DMS79 (cell line): ENCODE results near the gene HEXD.
"Not testable (repeated sequence)": the region's sequence is repeated elsewhere in the genome, so short reads cannot be mapped to it uniquely, and the experiment has no call there.

Experiments
- DNase-seq: peaks from one replicate; lab custom pipeline; 2025; lab: John Stamatoyannopoulos, UW

Gene HEXD

DNA sequence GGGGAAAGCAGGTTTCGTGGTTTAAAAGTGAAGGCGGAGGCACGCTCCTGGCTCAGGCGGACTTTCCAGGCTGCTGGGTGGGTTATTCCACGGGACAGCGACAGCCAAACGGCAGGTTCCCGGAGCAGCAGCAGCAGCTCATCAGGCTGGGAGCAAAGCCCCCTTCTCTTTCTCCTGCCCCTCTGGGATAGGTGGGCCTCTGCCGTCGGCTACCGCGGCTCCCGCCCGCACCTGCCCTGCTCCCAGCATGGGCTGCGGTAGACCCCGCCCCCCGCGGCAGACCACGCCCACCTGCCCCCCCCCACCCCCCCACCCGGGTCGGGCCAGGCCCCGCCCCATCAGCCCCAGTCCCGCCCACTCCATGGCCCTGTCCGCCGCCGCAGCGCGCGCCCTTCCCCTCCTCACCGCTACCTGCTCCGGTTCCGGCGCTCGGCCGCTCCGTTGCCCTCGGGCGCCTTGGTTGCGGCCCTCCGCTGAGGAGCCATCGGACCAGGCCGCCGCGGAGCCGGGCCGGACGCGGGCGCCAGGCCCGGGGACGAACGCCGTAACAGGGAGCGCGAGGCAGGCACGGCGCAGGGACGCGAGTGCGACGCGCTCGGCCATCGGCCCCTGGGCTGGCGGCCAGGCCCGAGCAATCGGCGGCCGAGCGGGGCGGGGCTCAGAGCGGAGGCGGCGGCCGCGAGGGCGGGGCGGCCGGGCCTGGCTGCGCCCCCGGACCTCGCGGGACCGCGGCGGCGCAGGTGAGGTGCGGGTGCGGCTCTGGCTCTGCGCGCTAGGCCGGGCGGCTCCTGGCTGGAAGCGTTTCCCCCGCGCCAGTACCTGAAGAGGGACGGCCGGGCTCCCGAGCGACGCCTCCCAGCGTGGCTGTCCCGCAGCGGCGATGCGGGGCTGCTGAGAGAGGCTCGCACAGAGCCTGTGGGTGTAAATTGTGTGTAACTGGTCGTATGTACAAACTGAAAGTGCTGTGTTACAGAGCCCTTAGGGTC is at the start of gene HEXD, which contains the start of gene OGFOD3:
Gene HEXD (plus strand): TSS at position 347 of the 986 bp plus-strand sequence. CDS start 1,453 bp downstream, outside the sequence.
Gene OGFOD3 (minus strand): TSS at position 586 of the 986 bp plus-strand sequence. CDS start 101 bp downstream, at position 485.
- peak; percentile 23 for DNase-seq

DNA sequence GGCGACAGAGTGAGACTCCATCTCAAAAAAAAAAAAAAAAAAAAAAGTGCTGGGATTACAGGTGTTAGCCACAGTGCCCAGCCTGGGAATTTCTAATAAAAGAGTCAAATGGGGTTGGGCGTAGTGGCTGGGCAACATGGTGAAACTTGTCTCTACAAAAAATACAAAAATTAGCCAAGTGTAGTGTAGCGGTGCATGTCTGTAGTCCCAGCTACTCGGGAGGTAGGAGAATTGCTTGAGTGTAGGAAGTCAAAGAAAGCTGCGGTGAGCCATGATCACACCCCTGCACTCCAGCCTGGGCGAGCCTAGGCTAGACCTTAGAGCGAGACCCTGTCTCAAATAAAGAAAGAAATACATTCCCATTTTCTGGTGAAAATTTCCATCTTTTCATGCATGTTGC is 48.9 kb upstream of the HEXD start:
- no peak for DNase-seq

DNA sequence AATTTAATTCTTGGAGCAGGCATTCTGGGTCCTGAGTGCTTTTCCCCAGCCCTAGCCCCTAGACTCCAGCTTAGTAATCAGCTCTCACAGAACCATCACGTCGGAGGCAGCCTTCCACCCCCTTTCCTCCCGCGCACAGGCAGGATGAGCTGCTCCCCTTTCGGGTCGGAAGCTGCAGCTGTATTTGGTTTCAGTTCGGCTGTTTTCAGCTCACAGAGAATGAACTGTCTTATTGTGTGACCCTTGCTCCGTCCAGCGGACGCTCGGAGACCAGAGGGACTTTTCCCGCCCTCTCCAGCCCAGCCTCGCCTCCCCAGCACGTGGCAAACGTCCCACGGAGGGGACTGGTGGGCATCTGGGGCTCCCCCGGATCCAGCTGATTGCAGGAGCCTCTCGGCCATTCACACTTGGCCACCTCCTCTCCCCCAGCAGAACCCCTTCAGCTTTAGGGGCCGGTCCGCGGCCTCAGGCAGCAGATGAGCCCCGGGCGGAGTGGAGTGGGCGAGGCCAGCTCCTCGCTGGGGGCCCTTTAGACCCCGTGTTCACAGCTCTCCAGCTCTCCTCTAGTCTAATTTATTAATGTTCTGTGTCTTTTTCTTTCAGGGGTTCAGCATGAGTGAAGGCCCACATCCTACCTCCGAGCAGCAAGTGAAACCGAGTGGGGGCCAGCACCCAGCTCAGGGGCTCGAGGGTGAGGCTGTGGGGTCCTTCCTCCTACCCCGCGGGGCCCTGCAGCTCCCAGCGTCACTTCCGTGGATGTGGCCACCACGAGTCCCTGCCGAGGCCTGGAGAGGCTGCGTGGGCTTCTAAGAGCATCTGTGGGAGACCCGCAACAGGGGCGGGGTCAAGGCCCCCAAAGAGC is 47.4 kb upstream of the HEXD start:
- no peak for DNase-seq

DNA sequence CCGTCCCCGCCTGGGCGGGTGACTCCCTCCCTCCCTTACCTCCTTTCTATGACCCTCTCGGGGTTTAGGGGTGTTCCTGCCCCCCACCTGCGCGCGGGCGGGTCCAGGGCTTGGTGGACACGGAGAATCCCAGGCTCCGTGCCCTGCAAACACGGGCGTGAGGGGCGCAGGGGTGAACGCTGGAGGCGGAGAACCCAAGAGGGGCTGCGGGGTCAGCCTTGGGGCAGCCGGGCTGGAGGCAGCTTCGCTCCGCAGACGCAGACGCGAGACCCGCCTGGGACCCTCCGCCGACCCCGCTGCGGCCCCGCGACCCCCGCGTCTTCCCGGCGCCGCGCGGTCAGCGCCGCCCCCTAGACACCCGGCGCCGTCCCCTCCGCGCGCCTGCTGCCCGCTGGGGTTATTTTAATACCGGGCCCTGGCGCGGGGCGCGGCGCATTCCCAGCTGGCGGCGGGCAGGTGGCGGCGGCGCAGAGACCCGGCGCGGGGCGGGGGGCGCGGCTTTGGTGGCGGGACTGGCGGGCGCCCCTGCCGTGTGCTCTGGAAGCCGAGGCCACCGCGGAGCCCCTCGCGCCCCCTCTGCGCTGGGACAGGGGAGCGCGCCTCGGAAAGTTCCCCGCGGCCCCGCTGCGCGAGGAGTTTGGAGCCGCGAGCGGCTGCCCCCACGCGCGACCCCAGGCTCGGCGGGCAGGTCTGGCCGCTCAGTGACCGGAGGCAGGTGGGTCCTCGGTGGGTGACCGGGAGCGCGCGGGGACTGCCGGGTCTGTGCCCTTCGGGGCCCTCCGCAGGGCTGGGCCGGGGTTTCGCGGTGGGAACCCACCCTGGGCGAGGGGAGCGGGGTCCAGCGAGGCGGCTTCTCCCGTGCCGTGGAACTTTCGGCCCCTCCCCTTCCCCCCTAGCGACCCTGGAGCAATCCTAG is 46.6 kb upstream of the HEXD start, which contains the start of gene UTS2R:
Gene UTS2R (plus strand): TSS at position 433 of the 916 bp plus-strand sequence. CDS start 2,560 bp downstream, outside the sequence.
- no peak for DNase-seq

DNA sequence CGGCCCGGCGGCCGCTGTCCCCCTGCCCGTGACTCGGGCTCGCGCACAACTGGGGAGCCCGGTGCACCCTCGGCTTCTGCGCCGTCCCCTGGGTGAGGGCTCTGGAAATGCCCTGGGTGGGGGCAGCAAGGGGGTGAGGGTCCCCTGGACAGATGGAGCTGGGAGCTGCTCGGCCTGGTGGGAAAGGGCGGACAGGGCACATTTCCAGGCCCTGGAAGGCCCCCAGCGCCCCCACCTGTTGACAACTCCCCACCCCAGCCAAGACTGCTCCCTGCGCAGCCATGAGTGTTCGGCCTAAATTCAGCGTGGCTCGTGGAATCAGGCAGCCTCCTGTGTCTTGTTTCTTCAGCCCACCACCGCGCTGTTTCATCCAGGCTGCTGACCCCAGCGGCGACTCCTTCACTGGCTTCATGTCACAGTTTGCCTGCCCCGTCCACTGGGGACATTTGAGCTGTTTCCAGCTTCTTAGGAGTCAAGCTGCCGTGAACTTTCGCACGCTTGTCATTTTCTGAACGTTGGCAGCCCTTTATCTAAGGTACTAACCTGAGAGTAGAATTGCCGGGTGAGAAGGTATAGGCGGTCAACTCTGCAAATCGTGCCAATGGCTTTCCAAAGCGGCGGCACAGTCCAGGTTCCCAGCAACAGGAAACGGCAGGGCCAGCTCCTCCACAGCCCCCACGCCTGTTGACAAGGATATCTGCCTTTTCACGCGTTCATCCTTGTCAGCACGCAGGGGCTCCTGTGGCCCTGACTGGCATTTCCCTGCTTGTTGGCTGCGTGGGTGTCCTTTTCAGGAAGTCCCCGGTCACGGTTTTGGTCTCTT is 45.7 kb upstream of the HEXD start:
- DNase-seq, result no peak

DNA sequence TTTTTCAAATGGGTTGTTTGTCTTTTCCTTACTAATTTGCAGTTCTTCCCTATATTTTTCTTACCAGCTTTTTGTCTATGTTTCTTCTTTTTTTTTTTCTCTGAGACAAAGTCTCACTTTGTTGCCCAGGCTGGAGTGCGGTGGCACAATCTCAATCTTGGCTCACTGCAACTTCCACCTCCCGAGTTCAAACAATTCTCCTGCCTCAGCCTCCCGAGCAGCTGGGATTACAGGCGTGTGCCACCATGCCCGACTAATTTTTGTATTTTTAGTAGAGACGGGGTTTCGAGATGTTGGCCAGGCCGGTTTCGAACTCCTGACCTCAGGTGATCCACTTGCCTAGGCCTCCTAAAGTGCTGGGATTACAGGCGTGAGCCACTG is 45.1 kb upstream of the HEXD start:
- not testable (repeated sequence) for DNase-seq

DNA sequence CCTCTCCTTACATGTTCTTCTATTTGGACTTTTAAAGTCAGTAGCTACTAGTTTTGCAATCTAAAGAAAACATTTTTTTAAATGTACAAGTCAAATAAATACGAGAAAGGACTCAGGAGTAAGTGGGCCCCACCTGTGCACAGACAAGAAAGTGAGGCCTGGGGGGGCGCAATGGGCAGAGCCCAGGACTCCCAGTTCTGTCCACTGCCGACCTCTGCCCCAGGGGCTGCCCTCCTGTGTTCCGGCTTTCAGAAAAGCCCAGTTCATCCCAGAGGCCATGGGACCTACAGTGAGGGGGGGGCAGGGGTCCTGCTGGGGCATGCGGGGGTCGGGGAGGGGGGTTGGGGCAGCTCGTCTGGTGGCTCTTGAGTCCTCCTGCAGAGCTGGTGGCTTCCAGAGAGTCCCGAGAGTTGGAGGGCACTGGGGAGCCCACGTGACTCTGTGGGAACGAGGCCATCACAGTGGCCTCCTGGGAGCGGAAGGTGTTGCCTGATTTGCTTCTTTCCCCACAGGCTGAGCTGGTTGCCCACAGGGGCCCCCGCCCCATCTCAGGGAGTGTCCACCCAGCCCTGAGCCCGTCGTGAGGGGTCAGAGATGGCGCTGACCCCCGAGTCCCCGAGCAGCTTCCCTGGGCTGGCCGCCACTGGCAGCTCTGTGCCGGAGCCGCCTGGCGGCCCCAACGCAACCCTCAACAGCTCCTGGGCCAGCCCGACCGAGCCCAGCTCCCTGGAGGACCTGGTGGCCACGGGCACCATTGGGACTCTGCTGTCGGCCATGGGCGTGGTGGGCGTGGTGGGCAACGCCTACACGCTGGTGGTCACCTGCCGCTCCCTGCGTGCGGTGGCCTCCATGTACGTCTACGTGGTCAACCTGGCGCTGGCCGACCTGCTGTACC is 44.2 kb upstream of the HEXD start:
- DNase-seq, result no peak

DNA sequence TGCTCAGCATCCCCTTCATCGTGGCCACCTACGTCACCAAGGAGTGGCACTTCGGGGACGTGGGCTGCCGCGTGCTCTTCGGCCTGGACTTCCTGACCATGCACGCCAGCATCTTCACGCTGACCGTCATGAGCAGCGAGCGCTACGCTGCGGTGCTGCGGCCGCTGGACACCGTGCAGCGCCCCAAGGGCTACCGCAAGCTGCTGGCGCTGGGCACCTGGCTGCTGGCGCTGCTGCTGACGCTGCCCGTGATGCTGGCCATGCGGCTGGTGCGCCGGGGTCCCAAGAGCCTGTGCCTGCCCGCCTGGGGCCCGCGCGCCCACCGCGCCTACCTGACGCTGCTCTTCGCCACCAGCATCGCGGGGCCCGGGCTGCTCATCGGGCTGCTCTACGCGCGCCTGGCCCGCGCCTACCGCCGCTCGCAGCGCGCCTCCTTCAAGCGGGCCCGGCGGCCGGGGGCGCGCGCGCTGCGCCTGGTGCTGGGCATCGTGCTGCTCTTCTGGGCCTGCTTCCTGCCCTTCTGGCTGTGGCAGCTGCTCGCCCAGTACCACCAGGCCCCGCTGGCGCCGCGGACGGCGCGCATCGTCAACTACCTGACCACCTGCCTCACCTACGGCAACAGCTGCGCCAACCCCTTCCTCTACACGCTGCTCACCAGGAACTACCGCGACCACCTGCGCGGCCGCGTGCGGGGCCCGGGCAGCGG is 43.4 kb upstream of the HEXD start:
- DNase-seq, result no peak

DNA sequence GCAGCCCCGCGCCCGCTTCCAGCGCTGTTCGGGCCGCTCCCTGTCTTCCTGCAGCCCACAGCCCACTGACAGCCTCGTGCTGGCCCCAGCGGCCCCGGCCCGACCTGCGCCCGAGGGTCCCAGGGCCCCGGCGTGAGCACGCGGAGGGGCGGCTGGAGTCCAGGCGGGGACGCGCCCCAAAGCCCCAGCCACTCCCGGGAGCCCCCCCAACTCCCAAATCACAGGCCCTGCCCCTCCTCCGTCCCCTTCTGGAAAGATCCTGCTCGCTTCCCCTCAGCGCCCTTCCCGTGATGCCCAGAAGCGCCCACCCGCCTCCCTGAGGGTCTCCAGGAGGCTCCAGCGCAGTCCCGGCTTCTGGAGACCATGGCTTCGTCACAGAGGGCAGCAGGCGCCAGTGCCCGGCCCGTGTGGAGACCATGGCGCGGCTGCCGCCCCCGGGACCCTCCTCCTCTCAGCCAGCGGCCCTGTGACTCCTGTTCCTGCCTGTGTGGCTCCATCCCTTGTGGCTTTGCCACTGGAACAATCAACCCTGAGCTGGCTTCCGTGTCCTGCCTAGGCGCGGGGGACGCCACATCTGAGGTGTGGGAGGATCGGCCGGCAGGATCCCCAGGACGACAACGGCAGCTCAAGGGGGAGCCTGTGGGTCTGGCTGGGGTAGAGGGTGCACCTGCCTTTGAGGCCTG is 42.6 kb upstream of the HEXD start:
- no peak for DNase-seq

DNA sequence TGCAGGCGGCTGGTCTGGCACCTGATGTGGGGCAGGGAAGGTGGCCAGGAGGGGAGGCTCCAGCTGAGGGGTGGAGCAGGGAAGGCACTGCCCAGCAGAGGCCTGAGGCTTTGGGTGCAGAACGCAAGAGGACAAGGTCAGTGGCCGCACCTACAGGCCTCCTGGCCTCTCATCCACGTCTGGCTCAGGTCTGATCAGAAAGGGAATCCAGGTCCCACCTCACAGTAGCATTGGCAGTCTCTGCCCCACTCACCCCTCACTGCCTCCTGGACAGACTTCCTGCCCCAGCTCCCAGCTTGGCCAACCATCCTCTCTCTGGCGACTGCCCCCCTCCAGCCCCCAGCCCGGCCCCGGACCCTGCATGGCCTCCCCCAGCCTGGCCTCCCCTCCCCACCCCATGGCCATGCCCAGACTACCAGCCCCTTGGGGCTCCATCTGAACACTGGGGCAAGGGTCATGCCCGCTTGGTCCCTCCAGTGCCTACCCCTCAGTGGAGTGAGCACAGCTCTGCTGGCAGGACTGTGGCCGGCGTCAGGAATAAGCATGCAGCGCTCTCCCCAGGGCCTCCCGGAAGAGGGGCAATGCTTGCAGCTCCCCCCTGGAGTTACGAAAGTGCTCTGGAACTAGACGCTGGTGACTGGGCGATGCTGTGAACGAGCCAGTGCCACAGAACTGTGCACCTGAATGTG is 42.0 kb upstream of the HEXD start:
- no peak for DNase-seq

DNA sequence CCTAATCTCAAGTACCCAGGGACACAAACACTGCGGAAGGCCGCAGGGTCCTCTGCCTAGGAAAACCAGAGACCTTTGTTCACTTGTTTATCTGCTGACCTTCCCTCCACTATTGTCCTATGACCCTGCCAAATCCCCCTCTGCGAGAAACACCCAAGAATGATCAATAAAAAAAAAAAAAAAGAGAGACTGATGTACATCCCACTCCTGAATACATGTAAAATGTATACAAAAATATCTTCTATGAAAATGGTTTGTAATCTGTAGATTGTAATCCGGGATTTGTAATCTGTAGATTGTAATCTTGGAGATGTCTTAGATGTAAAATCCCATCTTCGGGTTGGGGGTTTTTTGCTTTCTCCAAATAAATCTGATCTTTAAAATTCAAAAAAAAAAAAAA is 40.9 kb upstream of the HEXD start:
- DNase-seq, result not testable (repeated sequence)

DNA sequence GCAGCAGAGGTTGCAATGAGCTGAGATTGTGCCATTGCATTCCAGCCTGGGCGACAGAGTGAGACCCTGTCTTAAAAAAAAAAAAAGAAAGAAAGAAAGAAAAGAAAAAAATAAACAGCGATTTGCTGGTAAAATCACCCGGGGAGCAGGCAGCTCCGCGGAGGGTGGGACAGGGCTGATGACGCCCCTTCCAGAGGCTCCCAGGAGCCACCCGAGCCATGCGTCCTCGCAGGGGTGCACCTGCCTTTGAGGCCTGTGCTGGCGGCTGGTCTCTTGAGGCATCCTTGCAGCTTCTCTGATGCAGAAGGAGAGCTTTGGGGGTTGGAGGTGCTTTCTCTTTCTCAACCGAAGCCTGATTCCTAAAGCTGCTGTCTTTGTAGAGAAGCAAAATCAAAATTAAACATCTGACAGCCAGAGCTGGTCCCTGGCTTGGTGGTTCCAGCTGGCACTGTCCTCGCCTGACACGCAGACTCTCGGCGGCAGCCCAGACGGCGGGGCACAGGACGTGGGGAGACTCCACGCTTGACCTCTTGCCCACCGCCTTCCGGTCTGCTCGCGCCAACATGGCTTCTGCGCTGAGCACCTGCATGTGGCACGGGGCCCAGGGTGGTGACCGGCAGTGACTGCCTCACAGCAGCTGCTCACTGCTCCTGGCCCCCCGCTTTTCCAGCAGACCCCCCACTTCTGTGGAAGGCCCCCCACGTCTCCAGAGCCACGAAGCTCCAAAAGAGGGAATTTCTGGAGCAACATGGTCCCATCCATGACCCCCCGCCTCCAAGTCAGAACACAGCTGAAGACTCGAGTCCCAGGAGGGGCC is 40.0 kb upstream of the HEXD start:
- DNase-seq, result no peak

DNA sequence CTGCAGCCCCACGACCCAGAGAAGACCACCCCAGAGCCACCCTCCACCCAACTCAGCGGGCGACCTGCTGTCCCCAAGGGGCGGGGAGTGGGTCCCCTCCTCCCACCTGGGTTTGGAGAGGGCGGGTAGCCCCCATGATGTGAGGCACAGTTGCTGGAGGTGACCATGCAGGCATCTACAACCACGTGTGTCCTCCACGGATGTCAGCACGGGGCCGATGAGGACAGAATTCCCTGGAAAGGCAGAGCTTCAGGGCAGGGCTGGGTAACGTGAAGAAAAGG is 39.5 kb upstream of the HEXD start:
- DNase-seq, result no peak

DNA sequence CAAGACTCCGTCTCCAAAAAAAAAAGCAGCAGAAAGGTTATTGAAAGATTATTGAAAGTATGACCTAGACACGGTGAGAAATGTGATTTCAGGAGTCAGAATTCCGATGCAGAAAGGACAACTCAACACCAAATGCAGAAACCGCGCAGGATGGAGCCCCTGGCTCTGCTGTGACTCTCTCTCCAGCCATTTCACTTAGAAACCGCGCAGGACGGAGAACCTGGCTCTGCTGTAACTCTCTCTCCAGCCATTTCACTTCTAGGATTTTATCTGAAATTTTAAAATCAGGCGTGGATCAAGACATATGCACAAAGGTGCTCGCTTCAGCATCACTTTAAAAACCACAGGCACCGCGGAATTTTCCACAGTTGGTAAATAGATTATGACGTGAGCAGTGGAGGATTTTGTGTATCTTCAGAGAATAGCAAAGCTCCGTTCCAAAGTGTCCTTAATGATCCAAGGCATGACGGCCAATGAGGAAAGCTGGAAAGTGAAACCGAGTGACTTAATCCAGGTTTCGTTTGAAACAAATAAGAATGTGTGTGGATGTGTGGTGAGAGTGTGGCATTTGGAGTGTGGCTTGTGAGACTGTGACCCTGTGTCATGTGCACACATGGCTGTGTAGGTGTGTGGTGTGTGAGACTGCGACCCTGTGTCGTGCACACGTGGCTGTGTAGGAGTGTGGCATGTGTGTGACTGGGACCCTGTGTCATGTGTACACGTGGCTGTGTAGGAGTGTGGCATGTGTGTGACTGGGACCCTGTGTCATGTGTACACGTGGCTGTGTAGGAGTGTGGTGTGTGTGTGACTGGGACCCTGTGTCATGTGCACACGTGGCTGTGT is 37.1 kb upstream of the HEXD start:
- DNase-seq, result peak; percentile 46

DNA sequence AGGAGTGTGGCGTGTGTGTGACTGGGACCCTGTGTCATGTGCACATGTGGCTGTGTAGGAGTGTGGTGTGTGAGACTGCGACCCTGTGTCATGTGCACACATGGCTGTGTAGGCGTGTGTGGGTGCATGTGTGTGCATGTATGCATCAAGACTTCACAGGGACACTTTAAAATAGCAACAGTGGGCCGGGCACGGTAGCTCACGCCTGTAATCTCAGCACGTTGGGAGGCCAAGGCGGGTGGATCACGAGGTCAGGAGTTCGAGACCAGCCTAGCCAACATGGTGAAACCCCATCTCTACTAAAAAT is 36.5 kb upstream of the HEXD start:
- not testable (repeated sequence) for DNase-seq
